NCI-H2227 (cell line): Measurements from ENCODE around the gene ACAD10.
"Not testable (repeated sequence)": the region's sequence is repeated elsewhere in the genome, so short reads cannot be mapped to it uniquely, and the experiment has no call there.

Experiments
- DNase-seq: peaks from one replicate; lab custom pipeline; 2025; ENCODE audit not compliant: unreplicated experiment; lab: John Stamatoyannopoulos, UW

Gene ACAD10

GRCh38 chr12:111686574-111687105, 787 bp downstream of the ACAD10 start:
- no peak for DNase-seq

DNA sequence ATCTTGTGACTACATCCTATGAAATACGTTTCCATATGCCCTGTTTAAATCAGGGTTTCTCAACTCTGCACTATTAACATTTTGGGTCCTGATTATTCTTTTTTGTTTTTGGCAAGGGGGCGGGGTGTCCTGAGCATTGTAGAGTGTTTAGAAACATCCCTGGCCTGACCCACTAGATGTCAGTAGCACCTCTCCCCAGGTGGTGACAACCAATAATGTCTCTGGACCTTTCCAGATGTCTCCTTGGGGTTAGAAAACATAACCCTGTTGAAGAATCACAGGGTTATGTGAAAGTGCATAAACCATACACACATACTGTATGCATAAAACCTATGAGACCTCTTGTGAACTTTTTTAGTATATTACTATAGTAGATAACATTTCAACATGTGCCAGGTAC, 1.4 kb downstream of the ACAD10 start:
- DNase-seq: no peak

- DNase-seq: no peak
Observed at GRCh38 chr12:111687952-111688351, 2.1 kb downstream of the ACAD10 start.

- DNase-seq: no peak
Observed at GRCh38 chr12:111691262-111691661, 5.4 kb downstream of the ACAD10 start.

- DNase-seq: no peak
Observed at GRCh38 chr12:111692575-111693210, 6.8 kb downstream of the ACAD10 start.

- DNase-seq: no peak
Observed at GRCh38 chr12:111693818-111694217, 8.0 kb downstream of the ACAD10 start.

- DNase-seq: no peak
Observed at GRCh38 chr12:111699962-111700361, 14.1 kb downstream of the ACAD10 start.

- no peak for DNase-seq
Observed at GRCh38 chr12:111705672-111706071, 19.8 kb downstream of the ACAD10 start.

GRCh38 chr12:111706145-111706544, 20.3 kb downstream of the ACAD10 start:
- DNase-seq: no peak

- DNase-seq: peak; percentile 20
Observed at GRCh38 chr12:111715279-111715678, 29.4 kb downstream of the ACAD10 start.

DNA sequence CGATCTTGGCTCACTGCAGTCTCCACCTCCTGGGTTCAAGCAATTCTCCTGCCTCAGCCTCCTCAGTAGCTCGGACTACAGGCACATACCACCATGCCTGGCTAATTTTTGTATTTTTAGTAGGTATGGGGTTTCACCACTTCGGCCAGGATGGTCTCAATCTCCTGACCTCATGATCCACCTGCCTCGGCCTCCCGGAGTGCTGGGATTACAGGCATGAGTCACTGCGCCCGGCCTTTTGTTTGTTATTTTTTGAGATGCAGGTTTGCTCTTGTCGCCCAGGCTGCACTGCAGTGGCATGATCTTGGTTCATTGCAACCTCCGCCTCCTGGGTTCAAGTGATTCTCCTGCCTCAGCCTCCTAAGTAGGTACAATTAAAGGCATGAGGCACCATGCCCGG, 33.5 kb downstream of the ACAD10 start:
- DNase-seq: not testable (repeated sequence)

GRCh38 chr12:111720457-111720856, 34.6 kb downstream of the ACAD10 start:
- DNase-seq: no peak

DNA sequence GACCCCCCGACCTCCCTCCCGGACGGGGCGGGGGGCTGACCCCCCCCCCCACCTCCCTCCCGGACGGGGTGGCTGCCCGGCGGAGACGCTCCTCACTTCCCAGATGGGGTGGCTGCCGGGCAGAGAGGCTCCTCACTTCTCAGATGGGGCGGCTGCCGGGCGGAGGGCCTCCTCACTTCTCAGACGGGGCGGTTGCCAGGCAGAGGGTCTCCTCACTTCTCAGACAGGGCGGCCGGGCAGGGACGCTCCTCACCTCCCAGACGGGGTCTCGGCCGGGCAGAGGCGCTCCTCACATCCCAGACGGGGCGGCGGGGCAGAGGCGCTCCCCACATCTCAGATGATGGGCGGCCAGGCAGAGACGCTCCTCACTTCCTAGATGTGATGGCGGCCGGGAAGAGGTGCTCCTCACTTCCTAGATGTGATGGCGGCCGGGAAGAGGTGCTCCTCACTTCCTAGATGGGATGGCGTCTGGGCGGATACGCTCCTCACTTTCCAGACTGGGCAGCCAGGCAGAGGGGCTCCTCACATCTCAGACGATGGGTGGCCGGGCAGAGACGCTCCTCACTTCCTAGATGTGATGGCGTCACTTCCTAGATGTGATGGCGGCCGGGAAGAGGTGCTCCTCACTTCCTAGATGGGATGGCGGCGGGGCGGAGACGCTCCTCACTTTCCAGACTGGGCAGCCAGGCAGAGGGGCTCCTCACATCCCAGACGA, 38.0 kb downstream of the ACAD10 start:
- not testable (repeated sequence) for DNase-seq

DNA sequence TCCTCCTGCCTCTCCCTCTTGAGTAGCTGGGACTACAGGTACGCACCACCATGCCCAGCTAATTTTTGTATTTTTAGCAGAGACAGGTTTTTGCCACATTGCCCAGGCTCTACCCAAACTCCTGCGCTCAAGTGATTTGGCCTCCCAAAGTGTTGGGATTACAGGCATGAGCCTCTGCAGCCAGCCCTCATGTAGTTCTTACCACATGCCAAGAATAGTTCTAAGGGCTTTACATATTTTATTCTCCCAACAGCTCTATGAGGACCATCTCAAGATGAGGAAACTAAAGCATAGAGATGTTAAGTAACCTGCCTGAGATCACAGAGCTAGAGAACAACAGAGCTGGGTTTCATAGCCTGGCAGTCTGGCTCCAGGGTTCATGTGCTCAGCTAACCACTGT, 42.9 kb downstream of the ACAD10 start:
- DNase-seq: no peak

DNA sequence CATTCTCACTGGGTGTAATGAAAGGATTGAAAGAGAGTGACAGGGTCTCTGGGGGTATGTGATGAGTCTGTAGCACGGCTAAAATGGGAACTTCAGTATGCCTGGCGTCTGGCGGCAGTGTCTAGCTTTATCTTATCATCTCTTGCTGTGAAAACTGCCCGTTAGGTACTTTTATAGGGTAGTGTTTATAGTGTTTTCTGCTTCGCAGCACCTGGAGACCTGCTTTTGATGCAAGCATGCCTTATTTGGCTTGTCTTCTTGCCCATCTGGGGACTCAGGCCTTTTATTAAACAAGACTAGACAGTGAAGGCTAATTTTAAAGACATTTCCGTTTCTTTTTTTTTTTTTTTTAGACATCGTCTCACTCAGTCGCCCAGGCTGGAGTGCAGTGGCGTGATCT, 44.6 kb downstream of the ACAD10 start:
- DNase-seq: peak; percentile 49

DNA sequence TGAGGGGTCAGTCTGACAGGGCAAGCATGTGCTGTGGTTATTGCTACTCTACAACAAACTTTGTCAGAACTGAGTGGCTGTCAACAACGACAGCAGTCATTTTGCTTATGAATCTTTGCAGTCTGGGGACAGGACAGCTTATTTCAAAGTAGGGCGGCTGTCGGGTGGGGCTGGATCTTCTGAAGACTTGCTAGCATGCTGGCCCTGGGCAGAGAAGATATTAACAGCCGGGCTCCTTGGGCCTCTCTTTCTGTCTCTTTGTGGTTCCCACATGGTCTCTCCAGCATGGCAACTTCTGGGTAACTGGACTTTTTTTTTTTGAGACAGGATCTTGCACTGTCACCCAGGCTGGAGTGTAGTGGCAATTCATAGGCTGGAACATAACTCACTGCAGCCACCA, 46.9 kb downstream of the ACAD10 start:
- DNase-seq: no peak

- DNase-seq: no peak
Observed at GRCh38 chr12:111733340-111733915, 47.6 kb downstream of the ACAD10 start.

DNA sequence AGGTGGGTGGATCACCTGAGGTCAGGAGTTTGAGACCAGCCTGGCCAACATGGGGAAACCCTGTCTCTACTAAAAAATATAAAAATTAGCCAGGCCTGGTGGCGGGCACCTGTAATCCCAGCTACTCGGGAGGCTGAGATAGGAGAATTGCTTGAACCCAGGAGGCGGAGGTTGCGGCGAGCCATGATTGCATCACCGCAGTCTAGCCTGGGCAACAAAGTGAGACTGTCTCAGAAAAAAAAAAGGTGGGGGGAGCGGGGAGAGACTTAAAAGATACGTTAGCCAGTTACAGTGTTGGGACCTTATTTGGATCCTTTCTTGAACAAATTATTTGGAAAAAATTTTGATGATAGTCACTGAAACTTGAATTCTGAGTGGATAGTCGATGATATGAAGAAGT, 53.7 kb downstream of the ACAD10 start:
- DNase-seq: not testable (repeated sequence)

DNA sequence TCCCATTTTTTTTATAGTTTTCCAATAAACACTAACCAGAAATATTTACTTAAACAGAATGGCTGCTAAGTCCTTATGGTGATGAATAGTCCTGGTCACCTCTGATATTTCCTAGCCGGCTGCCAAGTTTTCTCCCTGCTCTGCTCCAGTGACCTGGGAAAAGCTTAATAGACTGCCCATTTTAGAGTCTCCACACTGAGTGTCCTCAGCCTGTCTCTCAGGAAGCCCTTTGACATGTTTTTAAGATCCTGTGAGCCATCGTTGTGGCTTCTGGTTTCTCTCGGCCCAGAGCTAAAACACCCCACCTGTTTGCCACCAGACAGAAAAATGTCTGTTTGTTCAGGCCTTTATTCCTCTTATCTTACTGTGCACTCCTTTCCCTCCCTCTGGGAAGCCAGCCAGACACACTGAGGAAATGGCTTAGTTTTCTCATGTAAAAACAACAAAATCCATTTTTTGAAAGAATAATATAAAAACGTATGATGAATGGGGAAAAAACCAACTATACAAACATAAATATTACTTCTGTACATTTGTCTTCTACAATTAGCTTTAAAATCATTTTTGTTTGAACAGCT, 55.5 kb downstream of the ACAD10 start:
- DNase-seq: no peak

DNA sequence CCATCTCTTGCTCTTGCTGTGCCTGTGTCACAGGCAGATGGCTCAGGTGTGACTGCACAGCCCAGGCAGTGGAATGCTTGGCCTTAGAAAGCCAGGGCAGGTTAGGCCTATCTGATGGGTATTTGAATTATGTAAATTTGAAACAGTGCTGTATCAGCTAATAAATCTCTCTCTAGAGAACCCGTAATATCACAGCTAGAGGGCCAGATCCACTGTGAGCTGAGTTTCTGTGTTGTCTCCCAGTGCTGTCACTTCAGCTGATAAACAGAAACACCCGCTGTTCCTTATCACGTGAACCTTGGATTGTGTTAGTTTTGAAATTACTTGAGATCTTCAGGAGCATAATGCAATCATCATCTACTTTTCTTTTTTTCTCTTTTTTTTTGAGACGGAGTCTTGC, 59.4 kb downstream of the ACAD10 start:
- no peak for DNase-seq

DNA sequence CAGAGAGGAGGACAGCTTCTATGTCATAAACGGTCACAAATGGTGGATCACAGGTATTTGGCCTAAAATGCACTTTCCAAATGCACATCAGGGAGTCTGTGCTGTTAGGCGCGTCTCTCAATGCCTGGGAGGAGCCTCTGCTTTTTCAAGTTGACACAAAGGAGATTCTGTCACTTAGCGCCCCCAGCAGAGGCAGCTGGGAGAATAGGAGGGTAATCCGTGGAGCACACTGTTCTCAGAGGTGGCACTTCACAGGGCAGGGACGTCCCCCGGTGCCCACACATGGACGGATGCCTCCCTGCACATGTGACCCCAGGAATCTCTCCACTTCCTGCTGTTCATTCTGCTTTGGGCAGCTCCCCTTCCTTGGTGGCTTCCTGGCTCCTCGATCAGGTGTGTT, 61.5 kb downstream of the ACAD10 start:
- no peak for DNase-seq

DNA sequence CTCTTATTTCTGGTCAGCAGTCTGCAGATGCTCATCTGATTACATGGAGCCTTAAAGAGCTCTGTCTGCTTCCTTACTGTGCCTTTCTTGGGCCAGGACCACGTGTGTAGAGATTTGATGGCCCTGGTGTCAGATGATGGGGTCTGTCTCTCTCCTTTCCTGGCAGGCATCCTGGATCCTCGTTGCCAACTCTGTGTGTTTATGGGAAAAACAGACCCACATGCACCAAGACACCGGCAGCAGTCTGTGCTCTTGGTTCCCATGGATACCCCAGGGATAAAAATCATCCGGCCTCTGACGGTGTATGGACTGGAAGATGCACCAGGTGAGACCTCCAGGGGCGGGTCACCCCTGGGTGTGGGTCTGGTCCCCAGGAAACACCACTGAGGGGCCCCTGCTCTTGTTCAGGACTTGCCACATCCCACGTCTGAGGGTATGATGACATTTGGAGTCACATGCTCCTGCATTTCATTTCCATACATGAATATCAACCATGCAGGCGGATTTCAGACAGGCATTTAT, 62.4 kb downstream of the ACAD10 start:
- no peak for DNase-seq
